Measurements from ENCODE around the gene MAP3K3. TPM values are rescaled to one million over a fixed set of nuclear protein-coding genes. Genes with fewer than 3 reads are reported as not detected.

Gene MAP3K3
- total and polyA plus RNA-seq, 2 donors (not counting 3 experiments of a cell fraction or from before 2014, with no cell fraction given) = 56.6 to 81.0 TPM

DNA sequence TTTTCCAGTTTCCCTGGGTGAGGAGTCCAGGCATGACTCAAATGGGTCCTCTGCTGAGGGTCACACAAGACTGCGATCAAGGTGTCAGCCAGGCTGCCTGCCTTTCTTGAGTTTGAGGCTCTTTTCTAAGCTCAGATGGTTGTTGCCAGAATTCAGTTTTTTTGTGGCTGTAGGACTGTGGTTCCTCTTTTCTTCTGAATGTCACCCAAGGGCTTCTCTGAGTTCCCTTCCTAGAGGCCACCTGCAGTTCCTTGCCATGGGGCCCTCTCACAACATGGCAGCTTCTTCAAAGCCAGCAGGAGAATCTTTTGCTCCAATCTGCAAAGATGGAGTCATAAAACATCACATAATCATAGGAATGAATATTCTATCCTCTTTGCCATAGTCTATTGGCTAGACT lies 60.2 kb downstream of the MAP3K3 start:
- Histone ChIP-seq H3K9ac (replicated peaks; ENCODE audit: extremely low read depth, insufficient read depth, low read length) (no peak overlapping the region), H3K27me3 (ENCODE audit: control insufficient read depth in 2 of 2, insufficient read depth in 2 of 2, low read length in 2 of 2) (no peaks in the 10 kb centered on the region), H3K79me2 (ENCODE audit: control insufficient read depth, insufficient read depth, low read length) (peaks cover 6% of the 10 kb centered on the region), H3K4me3 (replicated peaks in 1 of 3; ENCODE audit: insufficient read depth in 1 of 3, low read depth in 1 of 3, low read length in 3 of 3) (no peak overlapping the region), H3K36me3 (ENCODE audit: control insufficient read depth in 2 of 2, extremely low read depth in 1 of 2, insufficient read depth in 2 of 2, low read length in 2 of 2) (peaks cover 4 to 24% of the 10 kb centered on the region in 2 experiments), H2AFZ (ENCODE audit: low read depth, low read length) (no peak overlapping the region), H3K27ac (ENCODE audit: insufficient read depth, low read depth, low read length) (no peak overlapping the region), H3K9me1 (replicated peaks; ENCODE audit: control insufficient read depth, extremely low read depth, insufficient read depth, low read length) (no peaks in the 10 kb centered on the region), H3K9me3 (replicated peaks; ENCODE audit: control insufficient read depth, insufficient read depth, low read length) (no peaks in the 10 kb centered on the region), H3K4me2 (ENCODE audit: insufficient read depth, low read length) (no peak overlapping the region), H3K4me1 (ENCODE audit: control insufficient read depth, extremely low read depth, insufficient read depth, low read length) (peaks cover 29% of the 10 kb centered on the region), H4K20me1 (replicated peaks; ENCODE audit: control insufficient read depth, extremely low read depth, insufficient read depth, low read length) (no peaks in the 10 kb centered on the region)
- ChIA-PET CTCF (interaction anchor here (1.1 to 2.0 kb wide), 4 partner anchors 15 to 60 kb away, joined by 3 to 12 read pairs (median 4); partner anchors contain the start of gene MAP3K3), POLR2A (no interaction called here)
- DNase-seq (ENCODE audit: low read depth, low spot score) (no peak), FAIRE-seq (no peak)
- intact Hi-C loops (cut with micrococcal nuclease) = no loop called here
- TF ChIP-seq GATA2 (IDR thresholded peaks at IDR 0.05; ENCODE audit: insufficient read depth, insufficient read length, low read depth, low read length) = no peak
- TF ChIP-seq, protein P1, sequence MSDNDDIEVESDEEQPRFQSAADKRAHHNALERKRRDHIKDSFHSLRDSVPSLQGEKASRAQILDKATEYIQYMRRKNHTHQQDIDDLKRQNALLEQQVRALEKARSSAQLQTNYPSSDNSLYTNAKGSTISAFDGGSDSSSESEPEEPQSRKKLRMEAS (IDR thresholded peaks at IDR 0.05; ENCODE audit: insufficient read depth, insufficient read length) = no peak
- TF ChIP-seq MYC (IDR thresholded peaks at IDR 0.05; ENCODE audit: low read depth, low read length) = no peak
- no peak for TF ChIP-seq FOS (IDR thresholded peaks at IDR 0.05; ENCODE audit: borderline replicate concordance, insufficient read depth, low read length)
- TF ChIP-seq POLR2A (IDR thresholded peaks at IDR 0.05; ENCODE audit: low read depth, low read length) = no peak
- no peak for TF ChIP-seq EZH2 (IDR thresholded peaks at IDR 0.05; ENCODE audit: borderline replicate concordance, low read depth, low read length, severe bottlenecking)
- no peak for TF ChIP-seq JUN (IDR thresholded peaks at IDR 0.05; ENCODE audit: borderline replicate concordance, insufficient read depth, insufficient read length, low read depth)
- TF ChIP-seq POLR2AphosphoS5 (IDR thresholded peaks at IDR 0.05; ENCODE audit: insufficient read depth, low read depth, low read length) = no peak
- TF ChIP-seq, protein P2, sequence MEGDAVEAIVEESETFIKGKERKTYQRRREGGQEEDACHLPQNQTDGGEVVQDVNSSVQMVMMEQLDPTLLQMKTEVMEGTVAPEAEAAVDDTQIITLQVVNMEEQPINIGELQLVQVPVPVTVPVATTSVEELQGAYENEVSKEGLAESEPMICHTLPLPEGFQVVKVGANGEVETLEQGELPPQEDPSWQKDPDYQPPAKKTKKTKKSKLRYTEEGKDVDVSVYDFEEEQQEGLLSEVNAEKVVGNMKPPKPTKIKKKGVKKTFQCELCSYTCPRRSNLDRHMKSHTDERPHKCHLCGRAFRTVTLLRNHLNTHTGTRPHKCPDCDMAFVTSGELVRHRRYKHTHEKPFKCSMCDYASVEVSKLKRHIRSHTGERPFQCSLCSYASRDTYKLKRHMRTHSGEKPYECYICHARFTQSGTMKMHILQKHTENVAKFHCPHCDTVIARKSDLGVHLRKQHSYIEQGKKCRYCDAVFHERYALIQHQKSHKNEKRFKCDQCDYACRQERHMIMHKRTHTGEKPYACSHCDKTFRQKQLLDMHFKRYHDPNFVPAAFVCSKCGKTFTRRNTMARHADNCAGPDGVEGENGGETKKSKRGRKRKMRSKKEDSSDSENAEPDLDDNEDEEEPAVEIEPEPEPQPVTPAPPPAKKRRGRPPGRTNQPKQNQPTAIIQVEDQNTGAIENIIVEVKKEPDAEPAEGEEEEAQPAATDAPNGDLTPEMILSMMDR (IDR thresholded peaks at IDR 0.05; ENCODE audit: extremely low read depth in 1 of 2, insufficient read depth in 1 of 2, low read depth in 1 of 2, low read length in 2 of 2) = no peak
- dilution Hi-C loops (cut with MboI; ENCODE audit: extremely low pct_ligation_motif_present, low sequenced_read_pairs) = no loop called here
- BruUV-seq (replicated peaks) = no TSS peak
